ENCODE measurements around the gene AADACL2. TPM values are rescaled to one million over a fixed set of nuclear protein-coding genes. Genes with fewer than 3 reads are reported as not detected.

AADACL2 gene
- total RNA-seq, 2 donors from 2014 or later = not detected

DNA sequence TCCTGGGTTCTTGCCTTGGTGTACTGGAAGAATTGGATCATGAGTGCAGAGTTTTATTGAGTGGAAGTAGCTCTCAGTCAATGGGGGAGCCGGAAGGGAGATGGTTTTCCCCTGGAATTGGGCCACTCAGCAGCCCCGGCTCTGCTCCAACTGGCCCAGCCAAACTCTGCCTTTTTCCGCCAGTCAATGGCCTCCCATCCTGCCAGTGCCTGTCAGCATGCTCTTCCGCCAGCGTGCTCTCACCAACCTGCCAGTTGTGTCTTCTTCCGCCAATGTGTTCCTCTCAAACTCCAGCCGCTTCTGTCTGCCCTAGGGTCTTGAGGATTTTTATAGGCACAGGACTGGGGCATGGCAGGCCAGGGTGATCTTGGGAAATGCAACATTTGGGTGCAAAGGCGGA is 12.4 kb upstream of the AADACL2 start:
- no peak for ATAC-seq (ENCODE audit: insufficient number of reproducible peaks, low FRiP score, low read depth)
- TF ChIP-seq, protein P1, sequence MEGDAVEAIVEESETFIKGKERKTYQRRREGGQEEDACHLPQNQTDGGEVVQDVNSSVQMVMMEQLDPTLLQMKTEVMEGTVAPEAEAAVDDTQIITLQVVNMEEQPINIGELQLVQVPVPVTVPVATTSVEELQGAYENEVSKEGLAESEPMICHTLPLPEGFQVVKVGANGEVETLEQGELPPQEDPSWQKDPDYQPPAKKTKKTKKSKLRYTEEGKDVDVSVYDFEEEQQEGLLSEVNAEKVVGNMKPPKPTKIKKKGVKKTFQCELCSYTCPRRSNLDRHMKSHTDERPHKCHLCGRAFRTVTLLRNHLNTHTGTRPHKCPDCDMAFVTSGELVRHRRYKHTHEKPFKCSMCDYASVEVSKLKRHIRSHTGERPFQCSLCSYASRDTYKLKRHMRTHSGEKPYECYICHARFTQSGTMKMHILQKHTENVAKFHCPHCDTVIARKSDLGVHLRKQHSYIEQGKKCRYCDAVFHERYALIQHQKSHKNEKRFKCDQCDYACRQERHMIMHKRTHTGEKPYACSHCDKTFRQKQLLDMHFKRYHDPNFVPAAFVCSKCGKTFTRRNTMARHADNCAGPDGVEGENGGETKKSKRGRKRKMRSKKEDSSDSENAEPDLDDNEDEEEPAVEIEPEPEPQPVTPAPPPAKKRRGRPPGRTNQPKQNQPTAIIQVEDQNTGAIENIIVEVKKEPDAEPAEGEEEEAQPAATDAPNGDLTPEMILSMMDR (IDR thresholded peaks at IDR 0.05) = no peak

GRCh38 chr3:151722856-151723255 is 10.9 kb upstream of the AADACL2 start:
- H3K4me3 ChIP-seq = no peak overlapping the region
- no peaks in the 10 kb centered on the region for H3K27me3 ChIP-seq (replicated peaks; ENCODE audit: insufficient read depth)
- no peaks in the 10 kb centered on the region for H3K36me3 ChIP-seq
- no peak for DNase-seq (ENCODE audit: low spot score)
- H3K27ac ChIP-seq = no peak overlapping the region
- TF ChIP-seq, protein P1 (IDR thresholded peaks at IDR 0.05) = no peak
- no peak for ATAC-seq (ENCODE audit: insufficient number of reproducible peaks, low FRiP score, low read depth)
- H3K4me1 ChIP-seq (ENCODE audit: control insufficient read depth in 1 of 2, low read depth in 2 of 2) = no peaks in the 10 kb centered on the region
- H3K9me3 ChIP-seq = no peaks in the 10 kb centered on the region

More for the DNA sequence above, 12.4 kb upstream of the AADACL2 start:
- Histone ChIP-seq H3K27me3 (replicated peaks; ENCODE audit: insufficient read depth) (no peaks in the 10 kb centered on the region), H3K9me3 (no peaks in the 10 kb centered on the region), H3K27ac (no peak overlapping the region), H3K4me3 (no peak overlapping the region), H3K36me3 (no peaks in the 10 kb centered on the region), H3K4me1 (ENCODE audit: control insufficient read depth in 1 of 2, low read depth in 2 of 2) (no peaks in the 10 kb centered on the region)
- DNase-seq (ENCODE audit: low spot score) = no peak

- TF ChIP-seq, protein P1 (IDR thresholded peaks at IDR 0.05) = no peak
- no peak for ATAC-seq (ENCODE audit: insufficient number of reproducible peaks, low FRiP score, low read depth)
Measured at GRCh38 chr3:151724576-151725562, 8.9 kb upstream of the AADACL2 start.

DNA sequence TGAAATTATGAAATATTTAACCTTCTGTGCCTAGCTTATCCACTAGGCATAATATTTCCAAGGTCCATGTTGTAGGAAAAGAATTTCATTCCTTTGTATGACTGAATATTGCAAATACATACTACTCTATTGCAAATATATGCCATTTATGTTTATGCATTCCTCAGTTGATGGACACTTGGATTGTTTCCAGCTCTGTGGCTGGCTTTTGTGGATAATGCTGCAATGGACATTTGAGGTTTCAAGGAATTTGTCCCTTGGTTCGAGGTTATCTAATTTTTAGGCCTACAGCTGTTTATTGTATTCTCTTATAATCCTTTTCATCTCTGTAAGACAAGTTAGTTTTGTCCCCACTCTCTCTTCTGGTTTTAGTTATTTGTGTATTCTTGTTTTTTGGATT is 7.7 kb upstream of the AADACL2 start:
- no peaks in the 10 kb centered on the region for H3K4me1 ChIP-seq (ENCODE audit: control insufficient read depth in 1 of 2, low read depth in 2 of 2)
- H3K4me3 ChIP-seq = no peak overlapping the region
- DNase-seq (ENCODE audit: low spot score) (no peak), ATAC-seq (ENCODE audit: insufficient number of reproducible peaks, low FRiP score, low read depth) (no peak)
- H3K9me3 ChIP-seq = no peaks in the 10 kb centered on the region
- H3K36me3 ChIP-seq = no peaks in the 10 kb centered on the region
- TF ChIP-seq, protein P1 (IDR thresholded peaks at IDR 0.05) = no peak
- no peaks in the 10 kb centered on the region for H3K27me3 ChIP-seq (replicated peaks; ENCODE audit: insufficient read depth)
- no peak overlapping the region for H3K27ac ChIP-seq

More at GRCh38 chr3:151724576-151725562, 8.9 kb upstream of the AADACL2 start:
- Histone ChIP-seq H3K4me3 (no peak overlapping the region), H3K36me3 (no peaks in the 10 kb centered on the region), H3K4me1 (ENCODE audit: control insufficient read depth in 1 of 2, low read depth in 2 of 2) (no peaks in the 10 kb centered on the region), H3K27ac (no peak overlapping the region), H3K27me3 (replicated peaks; ENCODE audit: insufficient read depth) (no peaks in the 10 kb centered on the region), H3K9me3 (no peaks in the 10 kb centered on the region)
- no peak for DNase-seq (ENCODE audit: low spot score)

GRCh38 chr3:151732861-151733260 is 866 bp upstream of the AADACL2 start:
- no peak overlapping the region for H3K27ac ChIP-seq
- no peaks in the 10 kb centered on the region for H3K27me3 ChIP-seq (replicated peaks; ENCODE audit: insufficient read depth)
- TF ChIP-seq, protein P1 (IDR thresholded peaks at IDR 0.05) = no peak
- no peak for ATAC-seq (ENCODE audit: insufficient number of reproducible peaks, low FRiP score, low read depth)
- no peaks in the 10 kb centered on the region for H3K4me1 ChIP-seq (ENCODE audit: control insufficient read depth in 1 of 2, low read depth in 2 of 2)
- DNase-seq (ENCODE audit: low spot score) = no peak
- H3K9me3 ChIP-seq = no peaks in the 10 kb centered on the region
- H3K36me3 ChIP-seq = no peaks in the 10 kb centered on the region
- no peak overlapping the region for H3K4me3 ChIP-seq

Measured in thoracic aorta (tissue), 2 donors.